Mammary epithelial cell (primary cell): ENCODE results near the gene MFSD1.

Source experiments
- CTCF ChIP-seq, 2 donors: IDR thresholded peaks in 1 of 2; conservative IDR thresholded peaks in 1 of 2; 2 replicates each; pipeline ENCODE4 v1.5.1; 2011 to 2012; ENCODE audit warnings: inconsistent platforms in 2 of 2, low read length in 2 of 2, mild to moderate bottlenecking in 2 of 2, control low read depth in 1 of 2, low read depth in 1 of 2; ENCODE audit not compliant: insufficient read depth in 1 of 2; ENCODE audit errors: extremely low read depth in 1 of 2
- EZH2 ChIP-seq: IDR thresholded peaks from 2 replicates; pipeline ENCODE4 v1.6.1; 2012; ENCODE audit warnings: low read length, inconsistent platforms, borderline replicate concordance

- TF ChIP-seq CTCF (conservative IDR thresholded peaks at IDR 0.05 in 1 of 2, IDR thresholded peaks at IDR 0.05 in 1 of 2; ENCODE audit: extremely low read depth in 1 of 2, insufficient read depth in 1 of 2, low read depth in 1 of 2, low read length in 2 of 2) (no peak), EZH2 (no peak)
Measured at GRCh38 chr3:158842976-158843375, 41.1 kb downstream of the MFSD1 start.
